ENCODE results near the gene FIGN.

The FIGN gene

DNA sequence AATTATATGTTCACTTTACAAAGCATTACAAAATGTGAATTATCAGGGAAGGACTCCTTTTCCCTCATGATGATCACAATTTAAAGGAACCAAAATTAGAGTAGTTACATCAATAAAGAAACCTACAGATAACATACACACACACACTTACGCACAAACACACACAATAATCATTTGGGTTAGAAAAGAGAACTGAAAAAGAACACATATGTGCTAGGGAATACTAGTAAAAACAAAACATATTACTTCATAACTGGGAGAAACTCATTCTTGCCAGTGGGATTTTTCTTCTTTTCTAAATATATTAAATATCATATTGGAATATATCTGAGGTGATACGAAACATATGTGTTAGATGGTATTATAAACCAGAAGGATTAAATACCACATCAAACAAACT, 42.3 kb downstream of the FIGN start:
- Histone ChIP-seq H3K36me3 (ENCODE audit: control insufficient read depth in 4 of 4, insufficient read depth in 4 of 4, low read length in 3 of 4) (no peaks in the 10 kb centered on the region), H3K27me3 (replicated peaks in 2 of 5; ENCODE audit: control insufficient read depth in 4 of 5, insufficient read depth in 5 of 5, low read length in 4 of 5) (no peaks in the 10 kb centered on the region), H3K4me3 (ENCODE audit: control insufficient read depth in 1 of 7, extremely low read depth in 1 of 7, insufficient read depth in 4 of 7, low read depth in 2 of 7, low read length in 6 of 7) (no peak overlapping the region), H3K27ac (ENCODE audit: insufficient read depth in 1 of 2, low read depth in 1 of 2, low read length in 2 of 2, poor library complexity in 1 of 2, severe bottlenecking in 2 of 2) (no peak overlapping the region), H3K9me3 (ENCODE audit: control extremely low read depth in 1 of 5, control insufficient read depth in 4 of 5, insufficient read depth in 2 of 5, low read depth in 1 of 5, low read length in 4 of 5) (no peaks in the 10 kb centered on the region), H3K4me1 (ENCODE audit: control extremely low read depth in 1 of 4, control insufficient read depth in 4 of 4, insufficient read depth in 4 of 4, low read length in 3 of 4) (peaks cover 0 to 1% (median 0%) of the 10 kb centered on the region in 4 experiments)
- ChIA-PET CTCF (no interaction called here), POLR2A (no interaction called here)
- DNase-seq: no peak
- no CpG with 5 or more reads among the region's 2 CpGs for WGBS (ENCODE audit: insufficient coverage)

DNA sequence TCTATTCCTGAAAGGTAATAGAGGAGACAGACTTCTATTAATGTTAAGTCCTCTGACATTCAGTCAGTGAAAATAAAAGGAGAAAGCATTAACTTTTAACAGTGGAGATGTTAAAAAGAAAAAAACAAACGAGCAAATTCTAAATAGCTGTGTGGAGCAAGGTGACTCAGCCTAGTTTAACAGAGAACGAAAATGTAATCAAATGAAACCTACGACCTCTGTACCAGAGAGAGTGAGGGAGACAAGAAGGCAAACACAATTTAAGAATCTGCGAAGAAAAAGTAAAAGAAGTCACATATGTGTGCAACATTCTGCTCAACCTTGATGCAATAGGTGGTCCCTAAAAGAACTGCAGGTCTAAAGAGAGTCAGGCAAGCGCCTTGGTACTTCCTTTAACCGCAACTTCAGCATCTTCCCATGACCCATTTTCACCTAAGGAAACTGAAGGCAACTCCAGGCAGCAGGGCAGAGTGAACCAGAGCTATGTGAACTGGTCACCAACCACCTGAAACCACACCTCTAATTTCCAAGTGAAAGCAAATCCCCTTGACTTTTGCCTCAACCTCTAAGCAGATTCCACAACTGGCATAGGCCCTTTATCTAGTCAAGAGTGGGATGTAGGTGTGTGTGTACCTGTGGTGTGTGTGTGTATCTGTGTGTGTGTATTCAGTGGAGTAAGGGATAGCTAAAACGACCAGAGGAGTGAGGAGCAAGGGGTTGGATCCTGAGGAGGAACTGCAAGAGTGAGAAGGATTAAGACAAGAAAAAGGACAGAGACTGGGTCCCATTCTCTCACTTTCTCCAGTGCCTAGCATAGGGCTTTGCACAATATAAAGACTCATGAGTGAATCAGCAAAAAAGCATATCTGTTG, 43.0 kb downstream of the FIGN start:
- no peak overlapping the region for H3K4me3 ChIP-seq (ENCODE audit: control insufficient read depth in 1 of 7, extremely low read depth in 1 of 7, insufficient read depth in 4 of 7, low read depth in 2 of 7, low read length in 6 of 7)
- WGBS (ENCODE audit: insufficient coverage): 91% methylated on average over 6 of the region's 7 CpGs
- no peaks in the 10 kb centered on the region for H3K27me3 ChIP-seq (replicated peaks in 2 of 5; ENCODE audit: control insufficient read depth in 4 of 5, insufficient read depth in 5 of 5, low read length in 4 of 5)
- POLR2A ChIA-PET: no interaction called here
- H3K9me3 ChIP-seq (ENCODE audit: control extremely low read depth in 1 of 5, control insufficient read depth in 4 of 5, insufficient read depth in 2 of 5, low read depth in 1 of 5, low read length in 4 of 5): no peaks in the 10 kb centered on the region
- H3K27ac ChIP-seq (ENCODE audit: insufficient read depth in 1 of 2, low read depth in 1 of 2, low read length in 2 of 2, poor library complexity in 1 of 2, severe bottlenecking in 2 of 2): no peak overlapping the region
- no peak for DNase-seq
- CTCF ChIA-PET: no interaction called here
- H3K4me1 ChIP-seq (ENCODE audit: control extremely low read depth in 1 of 4, control insufficient read depth in 4 of 4, insufficient read depth in 4 of 4, low read length in 3 of 4): peaks cover 0 to 1% (median 0%) of the 10 kb centered on the region in 4 experiments
- no peaks in the 10 kb centered on the region for H3K36me3 ChIP-seq (ENCODE audit: control insufficient read depth in 4 of 4, insufficient read depth in 4 of 4, low read length in 3 of 4)

DNA sequence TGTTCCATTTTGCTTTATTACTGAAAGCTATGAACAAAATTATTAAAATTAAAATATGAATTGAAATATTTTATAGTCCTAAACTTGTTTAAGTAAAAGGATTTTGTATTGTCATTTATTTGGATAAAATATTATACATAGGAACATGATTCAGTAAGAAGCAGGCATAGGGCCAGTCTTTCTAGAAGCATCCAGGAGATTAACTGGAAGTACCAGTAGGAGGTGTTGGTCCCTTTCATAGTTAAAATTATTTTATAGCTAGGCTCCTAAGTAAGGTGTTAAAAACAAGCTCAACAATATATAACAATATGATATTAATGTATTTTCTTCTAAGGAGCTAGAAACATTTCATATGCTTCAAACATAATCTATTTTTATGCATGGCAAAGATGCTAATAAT, 43.7 kb downstream of the FIGN start:
- Histone ChIP-seq H3K36me3 (ENCODE audit: control insufficient read depth in 4 of 4, insufficient read depth in 4 of 4, low read length in 3 of 4) (no peaks in the 10 kb centered on the region), H3K9me3 (ENCODE audit: control extremely low read depth in 1 of 5, control insufficient read depth in 4 of 5, insufficient read depth in 2 of 5, low read depth in 1 of 5, low read length in 4 of 5) (no peaks in the 10 kb centered on the region), H3K4me1 (ENCODE audit: control extremely low read depth in 1 of 4, control insufficient read depth in 4 of 4, insufficient read depth in 4 of 4, low read length in 3 of 4) (peaks cover 0 to 1% (median 0%) of the 10 kb centered on the region in 4 experiments), H3K27ac (ENCODE audit: insufficient read depth in 1 of 2, low read depth in 1 of 2, low read length in 2 of 2, poor library complexity in 1 of 2, severe bottlenecking in 2 of 2) (no peak overlapping the region), H3K4me3 (ENCODE audit: control insufficient read depth in 1 of 7, extremely low read depth in 1 of 7, insufficient read depth in 4 of 7, low read depth in 2 of 7, low read length in 6 of 7) (no peak overlapping the region), H3K27me3 (replicated peaks in 2 of 5; ENCODE audit: control insufficient read depth in 4 of 5, insufficient read depth in 5 of 5, low read length in 4 of 5) (no peaks in the 10 kb centered on the region)
- POLR2A ChIA-PET: no interaction called here
- DNase-seq: no peak
- CTCF ChIA-PET: no interaction called here

DNA sequence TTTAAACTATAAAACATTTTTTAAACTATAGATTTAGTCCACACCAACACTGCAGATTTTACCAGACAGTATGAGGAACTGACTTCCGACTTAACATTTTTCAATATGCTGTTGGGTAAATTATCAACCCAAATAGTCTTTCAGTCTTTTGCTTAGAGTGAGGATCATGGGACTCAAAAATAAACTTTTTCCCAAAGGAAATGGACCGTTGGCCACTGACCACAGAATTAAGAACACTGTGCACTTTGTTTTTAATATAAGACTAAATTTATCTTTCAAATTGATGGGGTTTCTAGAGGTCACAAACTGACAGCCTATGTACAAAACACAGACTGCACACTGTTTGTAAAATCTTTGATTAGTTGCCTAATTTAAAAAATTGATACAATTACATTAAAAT, 44.9 kb downstream of the FIGN start:
- Histone ChIP-seq H3K4me3 (ENCODE audit: control insufficient read depth in 1 of 7, extremely low read depth in 1 of 7, insufficient read depth in 4 of 7, low read depth in 2 of 7, low read length in 6 of 7) (no peak overlapping the region), H3K4me1 (ENCODE audit: control extremely low read depth in 1 of 4, control insufficient read depth in 4 of 4, insufficient read depth in 4 of 4, low read length in 3 of 4) (peaks cover 0 to 1% (median 0%) of the 10 kb centered on the region in 4 experiments), H3K27me3 (replicated peaks in 2 of 5; ENCODE audit: control insufficient read depth in 4 of 5, insufficient read depth in 5 of 5, low read length in 4 of 5) (no peaks in the 10 kb centered on the region), H3K9me3 (ENCODE audit: control extremely low read depth in 1 of 5, control insufficient read depth in 4 of 5, insufficient read depth in 2 of 5, low read depth in 1 of 5, low read length in 4 of 5) (no peaks in the 10 kb centered on the region), H3K27ac (ENCODE audit: insufficient read depth in 1 of 2, low read depth in 1 of 2, low read length in 2 of 2, poor library complexity in 1 of 2, severe bottlenecking in 2 of 2) (no peak overlapping the region), H3K36me3 (ENCODE audit: control insufficient read depth in 4 of 4, insufficient read depth in 4 of 4, low read length in 3 of 4) (no peaks in the 10 kb centered on the region)
- DNase-seq: no peak
- POLR2A ChIA-PET: no interaction called here
- CTCF ChIA-PET: no interaction called here
- 43% methylated on average over 1 of the region's 2 CpGs for WGBS (ENCODE audit: insufficient coverage)

DNA sequence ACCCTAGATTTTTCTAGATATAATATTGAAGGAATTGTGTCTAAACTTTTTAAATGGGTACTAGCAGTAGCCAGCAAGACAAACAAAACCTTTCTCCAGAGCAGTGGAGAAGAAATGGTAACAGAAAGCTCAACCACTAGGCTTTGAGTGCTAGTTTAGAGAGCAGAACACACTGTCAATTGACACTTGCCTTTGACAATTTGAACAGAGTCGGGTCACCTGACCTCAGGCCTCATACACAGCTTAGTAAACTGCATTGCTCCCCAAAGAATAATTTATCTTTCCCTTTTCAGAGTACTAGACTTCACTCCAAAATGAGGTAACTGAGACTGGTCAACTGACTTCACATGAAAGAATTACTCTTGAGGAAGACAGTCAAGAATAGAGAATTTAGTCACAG, 48.6 kb downstream of the FIGN start:
- Histone ChIP-seq H3K9me3 (ENCODE audit: control extremely low read depth in 1 of 5, control insufficient read depth in 4 of 5, insufficient read depth in 2 of 5, low read depth in 1 of 5, low read length in 4 of 5) (no peaks in the 10 kb centered on the region), H3K27me3 (replicated peaks in 2 of 5; ENCODE audit: control insufficient read depth in 4 of 5, insufficient read depth in 5 of 5, low read length in 4 of 5) (no peaks in the 10 kb centered on the region), H3K36me3 (ENCODE audit: control insufficient read depth in 4 of 4, insufficient read depth in 4 of 4, low read length in 3 of 4) (no peaks in the 10 kb centered on the region), H3K27ac (ENCODE audit: insufficient read depth in 1 of 2, low read depth in 1 of 2, low read length in 2 of 2, poor library complexity in 1 of 2, severe bottlenecking in 2 of 2) (no peak overlapping the region), H3K4me3 (ENCODE audit: control insufficient read depth in 1 of 7, extremely low read depth in 1 of 7, insufficient read depth in 4 of 7, low read depth in 2 of 7, low read length in 6 of 7) (no peak overlapping the region), H3K4me1 (ENCODE audit: control extremely low read depth in 1 of 4, control insufficient read depth in 4 of 4, insufficient read depth in 4 of 4, low read length in 3 of 4) (peaks cover 0 to 1% (median 0%) of the 10 kb centered on the region in 4 experiments)
- POLR2A ChIA-PET: interaction anchor here (0.7 kb wide), 1 partner anchor 42 kb away, joined by 3 read pairs; no protein-coding TSS in a partner anchor
- DNase-seq: no peak
- no CpG with 5 or more reads among the region's 1 CpG for WGBS (ENCODE audit: insufficient coverage)
- CTCF ChIA-PET: no interaction called here

DNA sequence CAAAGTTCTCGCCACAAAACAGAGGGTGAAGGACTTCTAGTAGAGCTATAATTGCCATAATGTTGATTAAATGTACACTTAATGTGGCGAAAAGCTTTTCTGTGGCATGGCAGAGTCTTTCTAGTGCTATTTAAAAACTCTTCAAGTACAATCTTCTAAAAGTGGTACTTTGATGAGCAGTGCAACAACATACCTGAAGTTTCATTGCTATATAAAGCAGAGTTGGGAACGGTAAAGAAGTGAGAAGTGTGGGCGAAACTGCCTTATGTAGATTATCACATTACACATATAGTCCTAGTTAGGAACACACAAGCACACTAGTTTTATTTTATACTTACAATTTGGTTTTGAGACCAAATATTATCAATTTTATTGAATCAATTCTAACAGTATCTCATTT, 49.5 kb downstream of the FIGN start:
- WGBS (ENCODE audit: insufficient coverage): no CpG with 5 or more reads among the region's 4 CpGs
- CTCF ChIA-PET: no interaction called here
- POLR2A ChIA-PET: no interaction called here
- Histone ChIP-seq H3K4me3 (ENCODE audit: control insufficient read depth in 1 of 7, extremely low read depth in 1 of 7, insufficient read depth in 4 of 7, low read depth in 2 of 7, low read length in 6 of 7) (no peak overlapping the region), H3K9me3 (ENCODE audit: control extremely low read depth in 1 of 5, control insufficient read depth in 4 of 5, insufficient read depth in 2 of 5, low read depth in 1 of 5, low read length in 4 of 5) (no peaks in the 10 kb centered on the region), H3K27ac (ENCODE audit: insufficient read depth in 1 of 2, low read depth in 1 of 2, low read length in 2 of 2, poor library complexity in 1 of 2, severe bottlenecking in 2 of 2) (no peak overlapping the region), H3K27me3 (replicated peaks in 2 of 5; ENCODE audit: control insufficient read depth in 4 of 5, insufficient read depth in 5 of 5, low read length in 4 of 5) (no peaks in the 10 kb centered on the region), H3K4me1 (ENCODE audit: control extremely low read depth in 1 of 4, control insufficient read depth in 4 of 4, insufficient read depth in 4 of 4, low read length in 3 of 4) (peaks cover 0 to 1% (median 0%) of the 10 kb centered on the region in 4 experiments), H3K36me3 (ENCODE audit: control insufficient read depth in 4 of 4, insufficient read depth in 4 of 4, low read length in 3 of 4) (no peaks in the 10 kb centered on the region)
- DNase-seq: no peak

DNA sequence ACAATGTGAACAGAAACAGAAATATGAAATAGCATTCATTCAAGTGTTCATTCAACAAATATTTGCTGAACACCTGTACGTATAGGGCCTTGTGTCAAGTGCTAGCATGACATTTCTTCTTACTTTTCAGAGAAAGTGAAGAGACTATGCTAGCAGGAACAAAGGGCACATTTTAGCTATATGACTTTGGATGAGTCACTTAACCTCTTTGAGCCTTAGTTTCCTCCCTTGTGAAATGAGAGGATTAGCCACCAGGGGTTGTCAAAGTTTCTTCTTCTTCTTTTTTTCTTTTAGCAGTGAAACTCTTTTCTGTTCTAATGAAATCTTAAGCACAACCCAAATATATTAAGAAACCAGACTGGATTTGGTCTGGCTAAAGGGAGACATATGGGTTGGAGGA, 53.1 kb downstream of the FIGN start:
- Histone ChIP-seq H3K27me3 (replicated peaks in 2 of 5; ENCODE audit: control insufficient read depth in 4 of 5, insufficient read depth in 5 of 5, low read length in 4 of 5) (no peaks in the 10 kb centered on the region), H3K36me3 (ENCODE audit: control insufficient read depth in 4 of 4, insufficient read depth in 4 of 4, low read length in 3 of 4) (no peaks in the 10 kb centered on the region), H3K4me1 (ENCODE audit: control extremely low read depth in 1 of 4, control insufficient read depth in 4 of 4, insufficient read depth in 4 of 4, low read length in 3 of 4) (no peaks in the 10 kb centered on the region), H3K27ac (ENCODE audit: insufficient read depth in 1 of 2, low read depth in 1 of 2, low read length in 2 of 2, poor library complexity in 1 of 2, severe bottlenecking in 2 of 2) (no peak overlapping the region), H3K4me3 (ENCODE audit: control insufficient read depth in 1 of 7, extremely low read depth in 1 of 7, insufficient read depth in 4 of 7, low read depth in 2 of 7, low read length in 6 of 7) (no peak overlapping the region), H3K9me3 (ENCODE audit: control extremely low read depth in 1 of 5, control insufficient read depth in 4 of 5, insufficient read depth in 2 of 5, low read depth in 1 of 5, low read length in 4 of 5) (no peaks in the 10 kb centered on the region)
- no peak for DNase-seq
- ChIA-PET CTCF (interaction anchor here (0.7 kb wide), 1 partner anchor 9 kb away, joined by 3 read pairs; no protein-coding TSS in a partner anchor), POLR2A (no interaction called here)
- WGBS (ENCODE audit: insufficient coverage): 100% methylated on average over 1 of the region's 1 CpG
